ENCODE results near the gene PCED1B. TPM values are rescaled to one million over a fixed set of nuclear protein-coding genes. Genes with fewer than 3 reads are reported as not detected.

The PCED1B gene
- total and polyA plus RNA-seq, 2 donors (not counting 1 experiment from before 2014, with no cell fraction given), result 26.2 to 45.8 TPM

- POLR2A ChIA-PET, result interaction anchor here (0.9 kb wide), 1 partner anchor 19 kb away, joined by 3 read pairs; no protein-coding TSS in a partner anchor
- H3K4me1 Mint-ChIP-seq, result peaks cover 70% of the 10 kb centered on the region
- intact Hi-C loops (cut with micrococcal nuclease), result no loop called here
- Histone ChIP-seq H3K9me3 (ENCODE audit: control extremely low read depth in 1 of 3, control insufficient read depth in 2 of 3, insufficient read depth in 1 of 3, low read length in 2 of 3) (no peaks in the 10 kb centered on the region), H2AFZ (ENCODE audit: insufficient read depth, low read depth, low read length, poor library complexity, severe bottlenecking) (no peak overlapping the region), H3K4me2 (replicated peaks; ENCODE audit: low read depth, low read length, poor library complexity, severe bottlenecking) (no peak overlapping the region), H3K9ac (ENCODE audit: low read length) (no peak overlapping the region), H3K27me3 (replicated peaks in 1 of 4; ENCODE audit: control extremely low read depth in 1 of 4, control insufficient read depth in 3 of 4, insufficient read depth in 4 of 4, low read length in 3 of 4) (no peaks in the 10 kb centered on the region), H3K36me3 (replicated peaks in 1 of 2; ENCODE audit: control extremely low read depth in 1 of 2, control insufficient read depth in 1 of 2, extremely low read depth in 1 of 2, insufficient read depth in 2 of 2, low read length in 1 of 2) (peaks cover 1 to 48% of the 10 kb centered on the region in 2 experiments), H3K27ac (ENCODE audit: low read length in 2 of 2) (peak overlapping the region in 1 of 2 donors; percentile 43), H3K4me3 (ENCODE audit: control extremely low read depth in 1 of 5, extremely low read depth in 1 of 5, insufficient read depth in 1 of 5, low read depth in 2 of 5, low read length in 4 of 5) (no peak overlapping the region), H4K20me1 (ENCODE audit: control insufficient read depth, insufficient read depth, low read length, poor library complexity, severe bottlenecking) (no peaks in the 10 kb centered on the region), H3K4me1 (ENCODE audit: control insufficient read depth in 2 of 2, insufficient read depth in 2 of 2, low read length in 2 of 2) (peaks cover 32 to 43% of the 10 kb centered on the region in 2 donors), H3K79me2 (ENCODE audit: control insufficient read depth, insufficient read depth, low read length) (peaks cover 96% of the 10 kb centered on the region)
- no peak for TF ChIP-seq EZH2 (IDR thresholded peaks at IDR 0.05; ENCODE audit: borderline replicate concordance, insufficient read depth, low read depth, low read length, poor library complexity, severe bottlenecking)
- TF ChIP-seq CTCF (IDR thresholded peaks at IDR 0.05), result no peak
- WGBS (ENCODE audit: insufficient coverage), result 96% methylated on average over 8 of the region's 10 CpGs
- no peaks in the 10 kb centered on the region for H3K27me3 Mint-ChIP-seq
- H3K4me3 Mint-ChIP-seq, result peak overlapping the region; percentile 26
- H3K27ac Mint-ChIP-seq, result peak overlapping the region; percentile 59
- no peaks in the 10 kb centered on the region for H3K9me3 Mint-ChIP-seq (ENCODE audit: insufficient read depth)
- ATAC-seq (ENCODE audit: low read depth) (no peak), DNase-seq (no peak)
- CTCF ChIA-PET, result interaction anchor here (0.6 to 1.3 kb wide), 5 partner anchors 10 to 68 kb away, joined by 3 to 4 read pairs (median 3); no protein-coding TSS in a partner anchor
Observed at GRCh38 chr12:47226199-47226598, 146.8 kb downstream of the PCED1B start.

DNA sequence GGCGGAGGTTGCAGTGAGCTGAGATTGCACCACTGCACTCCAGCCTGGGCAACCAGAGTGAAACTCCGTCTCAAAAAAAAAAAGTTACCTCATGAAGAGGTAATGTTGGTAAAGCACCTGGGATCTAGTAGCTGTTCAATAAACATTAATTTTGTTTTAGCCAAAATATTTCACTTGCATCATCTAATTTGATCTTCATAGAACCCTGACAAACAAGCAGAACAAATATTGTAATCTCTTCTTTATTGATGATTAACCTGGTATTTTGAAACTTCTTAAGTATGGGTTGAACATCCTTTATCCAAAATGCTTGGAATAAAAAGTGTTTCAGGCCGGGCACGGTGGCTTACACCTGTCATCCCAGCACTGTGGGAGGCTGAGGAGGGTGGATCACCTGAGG lies 149.4 kb downstream of the PCED1B start:
- ATAC-seq (ENCODE audit: low read depth) (no peak), DNase-seq (no peak)
- intact Hi-C loops (cut with micrococcal nuclease), result no loop called here
- Histone ChIP-seq H3K4me2 (replicated peaks; ENCODE audit: low read depth, low read length, poor library complexity, severe bottlenecking) (no peak overlapping the region), H3K9ac (ENCODE audit: low read length) (no peak overlapping the region), H2AFZ (ENCODE audit: insufficient read depth, low read depth, low read length, poor library complexity, severe bottlenecking) (no peak overlapping the region), H3K79me2 (ENCODE audit: control insufficient read depth, insufficient read depth, low read length) (peaks cover 93% of the 10 kb centered on the region), H3K4me1 (ENCODE audit: control insufficient read depth in 2 of 2, insufficient read depth in 2 of 2, low read length in 2 of 2) (peaks cover 11 to 20% of the 10 kb centered on the region in 2 donors), H4K20me1 (ENCODE audit: control insufficient read depth, insufficient read depth, low read length, poor library complexity, severe bottlenecking) (no peaks in the 10 kb centered on the region), H3K9me3 (ENCODE audit: control extremely low read depth in 1 of 3, control insufficient read depth in 2 of 3, insufficient read depth in 1 of 3, low read length in 2 of 3) (peaks cover 0 to 5% (median 0%) of the 10 kb centered on the region in 3 donors), H3K27ac (ENCODE audit: low read length in 2 of 2) (no peak overlapping the region), H3K4me3 (ENCODE audit: control extremely low read depth in 1 of 5, extremely low read depth in 1 of 5, insufficient read depth in 1 of 5, low read depth in 2 of 5, low read length in 4 of 5) (no peak overlapping the region), H3K27me3 (replicated peaks in 1 of 4; ENCODE audit: control extremely low read depth in 1 of 4, control insufficient read depth in 3 of 4, insufficient read depth in 4 of 4, low read length in 3 of 4) (no peaks in the 10 kb centered on the region), H3K36me3 (replicated peaks in 1 of 2; ENCODE audit: control extremely low read depth in 1 of 2, control insufficient read depth in 1 of 2, extremely low read depth in 1 of 2, insufficient read depth in 2 of 2, low read length in 1 of 2) (peaks cover 6 to 47% of the 10 kb centered on the region in 2 experiments)
- Mint-ChIP-seq H3K9me3 (ENCODE audit: insufficient read depth) (no peaks in the 10 kb centered on the region), H3K27ac (no peak overlapping the region), H3K27me3 (no peaks in the 10 kb centered on the region), H3K4me1 (peaks cover 52% of the 10 kb centered on the region), H3K4me3 (no peak overlapping the region)
- no peak for TF ChIP-seq EZH2 (IDR thresholded peaks at IDR 0.05; ENCODE audit: borderline replicate concordance, insufficient read depth, low read depth, low read length, poor library complexity, severe bottlenecking)
- no peak for TF ChIP-seq CTCF (IDR thresholded peaks at IDR 0.05)
- POLR2A ChIA-PET, result no interaction called here
- CTCF ChIA-PET, result interaction anchor here (0.6 to 1.7 kb wide), 3 partner anchors 10 to 149 kb away, joined by 3 to 10 read pairs (median 3); partner anchors contain the start of genes AMIGO2 and PCED1B
- WGBS (ENCODE audit: insufficient coverage), result no CpG with 5 or more reads among the region's 4 CpGs
